Endothelial cell (in vitro differentiated cells): ENCODE data around the gene CACNA2D3. TPM values are rescaled to one million over a fixed set of nuclear protein-coding genes. Genes with fewer than 3 reads are reported as not detected.

Experiments
- DNase-seq: peaks from one replicate; pipeline ENCODE4 v3.0.0; 2021; ENCODE audit warnings: low spot score
- H3K27ac Mint-ChIP-seq: one replicate; pipeline ENCODE4 v1.8.0; 2021; ENCODE audit warnings: mixed read lengths, inconsistent platforms; ENCODE audit not compliant: unreplicated experiment
- H3K27me3 Mint-ChIP-seq: one replicate; pipeline ENCODE4 v1.8.0; 2021; ENCODE audit warnings: mild to moderate bottlenecking, moderate library complexity, mixed read lengths, inconsistent platforms; ENCODE audit not compliant: unreplicated experiment
- H3K36me3 Mint-ChIP-seq: one replicate; pipeline ENCODE4 v1.8.0; 2021; ENCODE audit warnings: mild to moderate bottlenecking, low read depth, mixed read lengths, inconsistent platforms; ENCODE audit not compliant: unreplicated experiment
- H3K4me1 Mint-ChIP-seq: one replicate; pipeline ENCODE4 v1.8.0; 2021; ENCODE audit warnings: mild to moderate bottlenecking, mixed read lengths, inconsistent platforms; ENCODE audit not compliant: unreplicated experiment
- H3K4me3 Mint-ChIP-seq: one replicate; pipeline ENCODE4 v1.8.0; 2021; ENCODE audit warnings: mild to moderate bottlenecking, mixed read lengths, inconsistent platforms; ENCODE audit not compliant: unreplicated experiment
- H3K9me3 Mint-ChIP-seq: one replicate; pipeline ENCODE4 v1.8.0; 2021; ENCODE audit warnings: mixed read lengths, inconsistent platforms; ENCODE audit not compliant: unreplicated experiment
- CTCF ChIP-seq: fragments of 200-600 bp; sonication (generic); IDR thresholded peaks from one replicate; pipeline ENCODE4 v1.5.0; 2021; ENCODE audit warnings: antibody characterized with exemption; ENCODE audit not compliant: unreplicated experiment
- total RNA-seq: library from RNA; stranded (reverse); fragmentation: NEBNext Ultra II Directional; extraction: Animal tissue kit (Norgen Biotek cat#: 25700); gene quantifications from one replicate; pipeline ENCODE4 v1.2.1, GENCODE V29; 2021; ENCODE audit not compliant: unreplicated experiment

The CACNA2D3 gene
- total RNA-seq, 1 donor from 2014 or later, result 0.46 TPM

DNA sequence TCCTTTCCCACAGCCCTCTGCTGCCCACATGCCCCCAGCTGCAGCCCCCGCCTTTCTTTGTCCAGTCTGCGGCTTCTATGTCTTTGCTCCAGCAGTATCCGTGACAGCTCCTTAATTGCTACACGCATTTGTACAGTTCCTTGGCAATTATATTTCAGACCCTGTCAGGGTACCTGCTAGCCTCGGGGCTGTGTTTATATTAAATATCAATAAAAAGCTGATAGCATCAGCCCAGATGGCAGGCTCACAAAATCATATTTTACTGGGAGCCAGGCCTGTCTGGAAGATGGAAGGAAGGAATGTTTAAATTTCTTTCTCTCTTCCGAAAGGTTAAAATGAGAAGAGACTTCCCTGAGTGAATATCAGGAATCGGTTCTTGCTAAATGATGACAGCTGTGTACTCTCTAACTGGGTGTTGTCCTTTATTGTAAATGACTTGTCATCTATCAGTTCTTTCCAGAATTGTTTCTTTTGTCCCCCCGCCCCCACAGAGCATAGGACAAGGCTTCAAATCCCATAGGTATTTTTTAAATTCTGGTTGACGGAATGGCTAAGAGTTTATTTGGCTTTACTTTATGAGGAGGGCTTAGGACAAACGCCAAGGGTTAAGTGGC lies 427.4 kb downstream of the CACNA2D3 start:
- Mint-ChIP-seq H3K27me3 (peaks cover 2% of the 10 kb centered on the region), H3K4me1 (no peaks in the 10 kb centered on the region), H3K9me3 (no peaks in the 10 kb centered on the region), H3K36me3 (no peaks in the 10 kb centered on the region), H3K27ac (no peak overlapping the region), H3K4me3 (no peak overlapping the region)
- no peak for TF ChIP-seq CTCF
- no peak for DNase-seq

DNA sequence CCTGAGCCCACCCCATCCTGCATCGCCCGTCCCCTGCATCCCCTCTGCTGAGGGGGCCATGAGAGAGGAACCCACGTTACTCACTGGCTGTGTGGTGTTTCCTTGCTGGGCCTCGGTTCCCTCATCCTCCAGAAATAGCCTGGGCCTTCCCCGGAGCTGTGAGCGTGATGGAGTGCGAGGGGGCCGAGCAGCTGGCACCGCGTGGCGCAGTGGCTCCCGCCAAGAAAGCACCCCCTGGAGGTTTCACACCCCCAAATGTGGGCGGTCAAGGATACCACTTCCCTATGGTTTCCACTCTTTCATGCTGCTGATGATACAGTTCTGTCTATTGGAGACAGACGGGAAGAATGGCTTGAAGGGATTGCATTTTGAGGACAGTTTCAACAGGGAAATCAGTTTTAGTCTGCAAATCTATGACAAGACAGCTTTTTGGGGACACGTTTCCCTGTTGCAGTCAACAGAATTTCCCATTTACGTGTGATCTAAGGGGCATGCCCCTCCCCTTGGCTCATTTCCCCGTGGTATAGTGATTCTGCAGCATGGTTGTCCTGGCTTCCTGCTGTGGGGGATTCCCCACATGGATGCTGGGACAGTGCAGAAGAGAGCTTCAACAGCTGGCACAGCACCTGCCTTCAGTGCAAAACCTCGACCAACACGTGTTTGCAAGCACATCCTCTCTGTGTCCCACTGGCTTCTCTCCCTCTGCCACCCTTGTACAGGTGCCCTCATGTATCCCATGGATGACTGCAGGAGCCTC lies 428.0 kb downstream of the CACNA2D3 start:
- no peaks in the 10 kb centered on the region for H3K9me3 Mint-ChIP-seq
- no peak for DNase-seq

DNA sequence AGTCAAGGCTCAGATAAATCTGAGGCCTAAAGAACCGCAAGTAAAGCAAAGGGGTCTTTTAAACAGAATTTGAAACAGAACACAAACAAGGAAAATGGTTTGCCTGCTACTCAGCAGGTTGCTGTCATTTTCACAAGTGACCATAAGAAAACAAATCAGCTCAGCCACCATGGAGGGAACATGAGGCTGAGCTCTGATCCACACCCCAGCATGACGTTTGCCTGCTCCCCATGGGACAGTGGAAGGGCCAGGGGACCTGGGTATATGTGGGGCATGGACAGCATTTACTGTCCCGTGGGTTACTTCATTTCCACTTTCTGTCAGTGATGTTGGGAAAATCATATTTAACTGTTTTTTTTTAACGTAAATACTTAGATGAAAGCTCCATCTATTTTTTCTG lies 434.3 kb downstream of the CACNA2D3 start:
- Mint-ChIP-seq H3K9me3 (no peaks in the 10 kb centered on the region), H3K27ac (no peak overlapping the region), H3K4me1 (no peaks in the 10 kb centered on the region), H3K27me3 (no peaks in the 10 kb centered on the region), H3K4me3 (no peak overlapping the region), H3K36me3 (no peaks in the 10 kb centered on the region)
- DNase-seq, result no peak
- no peak for TF ChIP-seq CTCF

More for the DNA sequence above, 428.0 kb downstream of the CACNA2D3 start:
- no peak overlapping the region for H3K4me3 Mint-ChIP-seq
- peaks cover 2% of the 10 kb centered on the region for H3K27me3 Mint-ChIP-seq
- TF ChIP-seq CTCF, result no peak
- H3K4me1 Mint-ChIP-seq, result no peaks in the 10 kb centered on the region
- H3K36me3 Mint-ChIP-seq, result no peaks in the 10 kb centered on the region
- H3K27ac Mint-ChIP-seq, result no peak overlapping the region

DNA sequence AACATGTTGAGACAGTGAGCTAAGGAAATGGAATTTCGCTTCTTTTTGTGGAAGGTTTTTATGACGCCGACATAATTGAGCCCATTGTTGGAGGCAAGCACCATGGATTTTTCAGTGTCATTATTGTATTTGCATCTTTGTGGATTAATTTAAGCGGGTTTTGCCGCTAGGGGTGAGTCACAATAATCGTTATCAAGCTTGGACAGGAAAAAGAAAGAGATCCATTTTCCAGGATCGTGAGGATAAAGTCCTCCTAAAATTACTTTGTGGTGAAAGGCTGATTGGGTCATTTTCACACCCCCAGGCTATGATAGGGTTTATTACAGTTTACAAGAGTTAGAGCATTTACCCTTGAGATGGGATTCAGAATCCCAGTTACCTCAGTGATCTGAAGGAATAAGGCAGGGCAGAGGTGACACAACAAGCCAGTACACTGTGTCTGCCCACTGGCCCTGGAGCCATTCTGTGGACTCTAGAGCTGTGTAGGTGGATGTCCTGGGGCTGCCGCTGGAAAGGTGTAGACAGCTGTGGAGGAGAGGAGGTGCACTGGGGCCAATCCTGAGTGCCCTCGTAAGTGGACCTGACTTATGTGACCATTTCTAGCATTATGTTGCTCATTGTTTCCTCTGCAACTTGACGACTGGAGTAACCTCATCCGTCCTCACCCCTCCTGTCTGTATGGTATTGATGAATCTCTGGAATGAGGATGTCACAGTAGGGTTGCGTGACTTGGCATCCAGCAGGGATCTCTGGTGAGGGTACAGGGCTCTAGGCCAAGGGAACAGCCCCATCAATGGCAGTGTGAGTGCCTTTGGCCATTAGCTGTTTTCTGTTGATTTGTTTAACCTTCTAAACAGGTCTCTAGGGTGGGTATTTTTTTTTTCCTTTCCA lies 435.4 kb downstream of the CACNA2D3 start:
- no peak for DNase-seq
- no peaks in the 10 kb centered on the region for H3K36me3 Mint-ChIP-seq
- no peak overlapping the region for H3K27ac Mint-ChIP-seq
- H3K9me3 Mint-ChIP-seq, result no peaks in the 10 kb centered on the region
- H3K4me1 Mint-ChIP-seq, result no peaks in the 10 kb centered on the region
- no peaks in the 10 kb centered on the region for H3K27me3 Mint-ChIP-seq
- no peak overlapping the region for H3K4me3 Mint-ChIP-seq
- TF ChIP-seq CTCF, result no peak
